HUDEP-2 (cell line): Measurements from ENCODE around the gene PRDM5.
"Not testable (repeated sequence)": the region's sequence is repeated elsewhere in the genome, so short reads cannot be mapped to it uniquely, and the experiment has no call there.

ENCODE experiments used
- DNase-seq, 76 experiments: peaks; one replicate each; lab custom pipeline; 2025; ENCODE audit not compliant: unreplicated experiment in 76 of 76; lab: John Stamatoyannopoulos, UW

Gene PRDM5

DNA sequence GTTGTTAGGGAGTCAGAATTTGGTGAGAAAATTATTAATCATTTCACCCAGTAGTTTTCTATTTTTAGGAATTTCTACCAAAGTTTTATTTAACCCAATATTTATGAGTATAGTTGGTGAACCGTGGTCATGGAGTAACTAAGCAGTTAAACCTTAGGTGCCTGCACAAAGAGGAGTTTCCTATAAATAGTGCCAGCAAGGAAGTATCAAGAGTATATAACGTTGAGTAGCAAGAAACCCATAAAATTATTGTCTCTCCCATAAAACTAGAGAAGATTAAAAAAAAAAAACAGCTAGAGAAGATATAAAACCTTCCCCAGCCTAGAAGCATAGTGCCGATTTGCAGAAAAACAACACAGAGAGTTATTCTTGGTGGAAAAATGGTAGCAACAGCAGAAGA lies 158.9 kb downstream of the PRDM5 start:
- no peak for DNase-seq

DNA sequence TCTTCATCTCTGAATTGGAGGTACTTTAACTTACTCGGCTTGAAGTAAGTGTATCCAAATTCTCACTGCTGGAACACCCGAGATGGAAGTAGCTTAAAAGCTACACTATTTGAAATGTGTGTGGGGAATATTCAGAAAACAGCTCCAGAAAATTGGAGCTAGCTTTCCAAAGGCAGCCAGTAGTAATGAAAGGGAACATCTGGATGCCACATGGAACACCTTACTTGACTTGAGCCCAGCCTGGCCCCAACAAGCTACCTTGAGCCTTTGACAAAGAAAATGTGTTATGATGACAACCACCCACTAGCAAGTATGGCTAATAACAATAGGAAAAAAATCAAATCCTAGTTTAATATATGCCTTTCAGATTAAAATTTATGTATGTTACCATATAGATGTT lies 161.5 kb downstream of the PRDM5 start:
- DNase-seq = no peak

DNA sequence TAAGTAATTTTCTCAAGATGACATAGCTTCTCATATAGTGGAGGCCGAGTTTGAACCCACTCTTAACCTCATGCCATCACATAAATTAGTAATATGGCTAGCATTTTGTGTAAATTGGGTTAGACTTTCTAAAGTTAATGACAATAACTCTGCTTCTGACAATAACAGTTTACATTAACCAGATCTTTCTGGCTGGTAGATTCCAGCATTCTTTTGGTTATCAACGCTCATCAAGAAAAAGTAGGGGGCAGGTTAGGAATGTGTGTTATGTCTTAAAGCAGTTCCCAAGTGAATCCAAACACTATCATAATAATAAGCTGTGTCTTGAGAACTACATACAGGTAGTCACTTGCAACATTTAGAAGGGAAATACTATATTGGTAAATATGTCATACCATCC lies 162.5 kb downstream of the PRDM5 start:
- DNase-seq = no peak

DNA sequence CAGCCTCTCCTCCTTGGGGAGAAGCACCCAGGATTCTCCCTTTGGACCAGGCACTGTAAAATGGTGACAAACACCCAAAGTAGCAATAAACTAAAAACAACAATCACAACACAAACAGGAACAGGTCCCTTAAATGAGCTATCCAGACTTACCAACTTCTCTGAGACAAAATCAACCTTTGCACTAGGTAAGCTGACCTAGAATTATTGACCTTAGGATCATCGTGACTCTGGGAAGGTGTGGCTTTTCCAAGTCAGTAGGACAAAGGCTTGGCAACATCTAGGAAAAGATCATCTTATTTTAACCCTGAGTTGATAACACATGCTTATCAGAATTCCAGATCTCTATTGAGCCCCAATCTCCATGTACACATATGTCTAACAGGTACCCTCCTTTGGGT lies 166.7 kb downstream of the PRDM5 start:
- no peak for DNase-seq

DNA sequence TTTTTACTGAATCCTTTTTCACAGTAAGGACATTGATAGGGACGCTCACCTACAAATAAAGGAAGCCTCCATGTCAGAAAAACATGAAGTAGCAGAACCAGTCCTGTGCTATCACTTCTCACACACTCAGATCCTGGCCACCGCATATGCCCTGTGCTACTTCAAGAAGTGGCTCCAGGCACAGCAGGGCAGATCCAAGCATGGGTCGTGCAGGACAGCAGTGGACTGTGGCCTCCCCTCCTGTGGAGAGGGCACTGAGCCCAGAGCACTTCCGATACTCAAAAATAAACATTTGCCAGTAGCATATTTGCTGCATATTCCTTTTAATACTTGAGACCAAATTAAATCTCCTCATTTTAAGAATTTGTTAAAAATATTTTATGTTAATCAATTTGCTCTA lies 167.9 kb downstream of the PRDM5 start:
- DNase-seq = no peak

DNA sequence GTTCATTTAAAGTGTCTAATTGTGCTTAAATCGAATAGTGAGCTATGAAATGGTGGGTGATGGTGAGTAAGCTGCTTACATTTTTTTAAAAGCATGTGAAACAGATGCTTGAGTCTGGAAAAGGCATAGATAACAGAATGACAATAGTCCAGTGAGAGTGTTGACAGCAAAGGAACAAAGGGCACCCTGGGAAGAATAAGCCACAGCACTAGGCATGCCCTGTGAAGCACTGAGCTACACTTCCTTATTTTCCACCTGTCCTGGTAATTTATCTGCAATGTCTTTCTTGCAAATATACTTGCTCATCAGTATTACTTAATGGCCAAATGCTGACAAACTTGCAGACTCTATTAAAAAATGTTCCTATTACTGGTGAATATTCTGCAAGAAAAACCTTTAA lies 168.7 kb downstream of the PRDM5 start:
- DNase-seq = no peak

DNA sequence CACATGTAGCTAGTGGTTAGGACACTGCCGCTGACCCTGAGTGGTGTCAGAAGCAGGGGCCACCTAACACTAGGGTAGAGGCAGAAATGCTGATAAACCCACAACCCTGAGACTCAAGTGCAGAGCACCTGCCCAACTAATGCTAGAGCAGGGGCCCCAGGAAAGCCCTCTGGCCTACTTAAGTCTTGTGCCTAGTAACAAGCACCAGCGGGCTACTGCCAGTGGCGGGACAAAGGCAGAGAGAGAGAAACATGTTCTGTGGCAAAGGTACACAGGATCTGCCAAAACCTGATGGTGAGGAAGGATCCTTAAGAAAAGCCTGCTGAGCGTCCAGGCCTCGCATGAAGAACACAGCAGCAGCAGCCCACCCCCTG lies 172.4 kb downstream of the PRDM5 start:
- DNase-seq = no peak

DNA sequence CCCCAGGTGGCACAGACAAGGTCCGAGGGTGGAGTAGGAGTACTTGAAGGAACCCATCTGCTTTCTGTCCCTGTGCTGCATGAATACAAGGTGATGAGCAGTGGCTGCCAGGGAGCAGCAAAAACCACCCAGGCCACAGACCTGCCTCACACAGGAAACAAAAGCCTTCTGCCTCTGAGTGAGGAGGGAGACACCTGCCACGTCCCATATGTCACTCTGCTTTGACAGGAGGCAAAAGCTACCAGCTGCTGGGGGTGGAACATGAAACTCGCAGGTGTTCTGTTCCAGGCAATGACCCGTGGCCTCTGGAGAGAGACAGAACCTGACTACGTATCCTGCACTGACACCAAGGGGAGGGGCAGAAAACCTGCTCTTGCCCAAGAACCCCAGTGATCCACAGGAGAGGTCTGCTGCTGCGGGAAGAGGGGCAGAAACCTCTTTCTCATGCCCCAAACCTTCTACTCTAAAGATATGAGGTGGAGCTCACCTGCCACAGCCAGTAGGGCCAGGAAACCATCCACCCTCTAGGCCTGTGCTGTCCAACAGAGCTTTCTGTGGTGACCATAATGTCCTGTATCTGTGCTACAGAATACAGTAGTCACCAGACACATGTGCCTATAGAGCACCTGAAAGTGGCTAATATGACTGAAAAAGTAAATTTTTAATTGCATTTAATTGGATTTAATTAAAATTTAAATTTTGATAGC lies 172.9 kb downstream of the PRDM5 start:
- DNase-seq = no peak

DNA sequence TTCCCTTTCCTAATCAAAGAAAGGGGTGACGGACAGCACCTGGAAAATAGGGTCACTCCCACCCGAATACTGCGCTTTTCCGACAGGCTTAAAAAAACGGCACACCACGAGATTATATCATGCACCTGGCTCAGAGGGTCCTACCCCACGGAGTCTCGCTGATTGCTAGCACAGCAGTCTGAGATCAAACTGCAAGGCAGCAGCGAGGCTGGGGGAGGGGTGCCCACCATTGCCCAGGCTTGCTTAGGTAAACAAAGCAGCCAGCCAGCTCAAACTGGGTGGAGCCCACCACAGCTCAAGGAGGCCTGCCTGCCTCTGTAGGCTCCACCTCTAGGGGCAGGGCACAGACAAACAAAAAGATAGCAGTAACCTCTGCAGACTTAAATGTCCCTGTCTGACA lies 180.9 kb downstream of the PRDM5 start:
- not testable (repeated sequence) for DNase-seq

DNA sequence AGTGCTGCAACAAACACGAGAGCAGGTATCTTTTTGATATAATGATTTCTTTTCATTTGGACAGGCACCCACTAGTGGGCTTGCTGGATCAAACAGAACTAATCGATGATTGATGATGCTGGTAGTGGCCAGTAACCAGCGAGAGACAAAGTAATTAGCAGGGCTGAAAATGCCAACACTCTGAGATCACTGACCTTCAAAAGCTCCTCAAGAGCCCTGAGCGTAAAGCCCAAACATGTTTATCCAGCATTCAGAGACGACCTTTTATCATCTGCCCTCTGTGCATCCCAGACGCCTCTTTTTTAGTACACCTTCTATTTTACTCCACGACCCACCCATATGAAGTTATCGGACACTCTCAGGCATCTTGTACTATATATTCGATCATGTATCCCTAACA lies 186.2 kb downstream of the PRDM5 start:
- no peak for DNase-seq

DNA sequence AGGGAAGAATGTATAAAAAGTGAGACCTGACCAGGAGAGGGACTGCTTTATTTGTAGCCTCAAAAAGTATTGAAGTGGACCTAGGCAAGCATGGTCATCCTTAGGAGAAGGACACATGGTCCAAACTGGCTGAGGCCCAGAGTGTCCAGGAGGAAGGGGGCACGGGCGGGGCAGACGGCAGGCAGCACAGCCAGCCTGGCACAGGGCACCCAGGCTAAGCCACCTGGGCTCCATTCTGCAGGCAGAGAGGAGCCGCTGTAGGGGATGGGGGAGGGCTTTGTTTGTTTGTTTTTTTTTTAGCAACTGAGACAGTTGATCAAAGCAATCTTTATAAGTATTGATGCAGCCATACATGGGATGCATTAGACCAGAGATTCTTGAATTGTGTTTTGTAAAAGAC lies 188.6 kb downstream of the PRDM5 start:
- no peak for DNase-seq

DNA sequence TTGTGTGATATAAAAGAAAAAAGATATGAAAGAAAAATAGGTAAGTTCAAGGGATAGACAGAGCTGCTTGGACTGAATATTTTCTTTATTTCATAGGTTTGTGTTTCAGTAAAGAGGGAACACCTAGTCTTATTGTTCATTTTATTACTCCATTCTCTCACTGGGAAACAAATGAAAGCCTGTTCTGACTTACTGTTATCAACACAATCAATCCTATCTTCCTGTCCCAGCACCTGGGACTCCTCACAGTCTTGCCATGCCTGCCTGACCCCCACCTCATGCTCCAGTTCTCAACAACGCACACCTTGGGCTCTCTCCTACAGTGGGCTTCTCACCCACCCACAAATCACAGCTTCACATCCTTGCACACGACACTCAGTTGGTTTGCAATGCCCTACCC lies 189.5 kb downstream of the PRDM5 start:
- DNase-seq = no peak

DNA sequence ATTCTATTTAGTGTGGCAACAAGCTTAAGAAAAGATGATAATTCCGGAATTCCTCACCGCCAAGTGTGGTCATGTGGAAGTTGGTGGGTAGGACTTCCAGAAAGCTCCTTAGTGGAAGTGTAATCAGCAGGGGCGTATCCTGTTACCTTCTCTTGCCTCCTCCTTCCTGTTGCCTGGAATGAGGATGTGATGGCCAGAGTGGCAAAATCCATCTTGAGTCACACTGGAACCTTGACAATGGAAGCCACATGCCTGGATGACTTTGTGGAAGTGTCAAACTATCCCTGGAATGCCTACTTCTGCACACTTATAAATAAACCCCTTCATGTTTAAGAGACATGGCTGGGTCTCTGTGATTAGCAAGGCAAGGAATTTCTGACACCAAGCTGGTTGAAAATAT lies 191.0 kb downstream of the PRDM5 start:
- no peak for DNase-seq

DNA sequence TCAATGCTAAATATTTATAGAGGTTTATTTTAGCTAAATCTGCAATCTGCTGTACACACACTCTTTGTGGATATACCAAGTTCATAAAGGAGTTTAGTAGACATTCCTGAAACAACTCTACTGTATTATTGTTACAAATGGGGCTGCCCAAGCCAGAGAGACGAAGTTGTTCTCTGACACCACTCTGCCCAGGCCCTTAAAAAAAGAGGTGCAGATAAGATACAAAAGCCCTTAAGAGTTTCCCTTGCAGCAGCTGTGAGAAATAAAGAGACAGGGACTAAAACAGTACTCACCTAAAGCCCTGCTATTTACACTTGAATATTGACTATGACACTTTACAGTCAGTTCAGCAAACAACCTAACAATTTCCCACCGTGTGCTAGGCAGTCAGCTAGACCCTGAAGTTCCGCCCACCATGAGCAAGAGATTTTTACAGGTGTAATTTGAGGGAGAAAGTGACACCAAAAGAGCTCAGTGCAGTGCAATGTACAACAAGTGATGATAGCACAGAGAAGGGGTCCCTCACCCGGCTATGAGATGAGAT lies 191.7 kb downstream of the PRDM5 start:
- DNase-seq = no peak

DNA sequence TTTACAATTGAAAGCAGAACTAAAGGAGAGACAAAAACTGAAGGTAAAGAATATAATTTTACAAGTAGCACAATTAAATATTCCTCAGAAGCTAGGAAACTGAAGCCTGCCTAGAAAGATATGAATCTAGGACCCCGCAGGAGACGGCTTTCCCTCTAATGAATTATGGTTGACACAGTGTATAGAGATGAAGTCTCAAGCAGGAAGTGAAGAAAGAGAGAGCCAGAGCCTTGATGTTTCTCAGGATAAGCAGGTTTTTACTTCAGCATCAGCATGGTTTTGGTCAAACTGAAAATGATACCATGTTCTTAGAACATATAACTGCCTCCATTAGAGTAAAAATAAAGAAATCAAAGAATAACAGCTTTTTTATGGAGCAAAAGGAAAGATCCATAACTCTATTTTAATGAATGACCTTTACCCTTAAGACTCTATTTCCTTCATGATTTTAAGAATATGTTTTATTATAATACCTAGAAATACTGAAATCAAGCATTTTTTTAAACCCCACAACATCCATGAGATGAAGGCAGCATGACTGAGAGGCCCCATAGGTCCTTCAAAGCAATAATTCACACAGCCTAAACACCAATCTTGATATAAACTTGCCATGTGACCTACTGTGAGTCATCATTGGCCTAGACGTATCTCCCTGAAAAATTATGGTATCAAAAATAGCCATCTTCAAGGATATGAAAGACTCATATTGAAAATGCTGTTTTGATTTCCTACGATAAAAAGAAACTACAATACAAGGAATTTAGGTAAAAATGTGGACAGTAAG lies 193.4 kb downstream of the PRDM5 start:
- no peak for DNase-seq

DNA sequence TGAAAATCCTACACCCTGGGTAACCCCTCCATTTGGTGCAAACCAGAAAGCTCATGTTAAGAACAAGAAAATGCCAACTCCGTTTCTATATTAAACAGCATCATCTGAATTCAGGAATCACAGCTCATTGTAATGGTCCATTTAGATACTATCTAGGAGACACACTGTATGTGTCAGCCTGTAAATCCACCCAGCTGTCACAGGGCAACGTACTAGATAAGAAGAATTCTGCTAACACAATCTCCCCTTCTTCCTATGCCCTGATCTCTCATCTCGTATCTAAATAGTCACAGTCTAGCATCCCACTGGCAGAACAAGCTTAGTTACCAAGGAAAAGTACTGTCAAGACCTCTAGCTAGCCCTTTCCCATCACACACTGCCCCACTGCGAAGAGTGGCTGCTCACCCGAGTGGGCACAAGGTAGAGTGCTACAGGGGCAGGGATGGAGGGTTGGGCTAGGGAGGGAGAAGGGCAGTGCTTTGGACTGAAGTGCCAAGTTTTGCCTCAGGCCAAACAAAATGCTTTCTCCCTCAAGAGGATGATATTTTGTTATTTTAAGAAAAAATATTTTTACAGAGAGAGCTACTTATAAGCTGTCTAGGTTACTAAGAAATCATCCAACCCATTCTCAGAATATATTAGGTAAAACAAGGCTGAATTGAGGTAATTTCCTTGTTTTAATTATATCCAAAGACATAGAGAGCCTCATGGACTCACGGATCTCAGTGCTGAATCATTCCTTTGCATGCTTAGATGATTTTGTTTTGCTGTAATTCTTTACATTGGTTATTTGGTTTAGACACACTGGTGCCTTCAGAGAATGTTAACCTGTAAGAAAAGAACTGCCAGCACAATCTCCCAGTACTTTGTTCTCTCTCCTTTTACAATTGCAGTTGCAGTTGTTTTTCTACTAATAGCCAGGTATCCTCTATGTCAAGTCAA lies 196.6 kb downstream of the PRDM5 start:
- no peak for DNase-seq

DNA sequence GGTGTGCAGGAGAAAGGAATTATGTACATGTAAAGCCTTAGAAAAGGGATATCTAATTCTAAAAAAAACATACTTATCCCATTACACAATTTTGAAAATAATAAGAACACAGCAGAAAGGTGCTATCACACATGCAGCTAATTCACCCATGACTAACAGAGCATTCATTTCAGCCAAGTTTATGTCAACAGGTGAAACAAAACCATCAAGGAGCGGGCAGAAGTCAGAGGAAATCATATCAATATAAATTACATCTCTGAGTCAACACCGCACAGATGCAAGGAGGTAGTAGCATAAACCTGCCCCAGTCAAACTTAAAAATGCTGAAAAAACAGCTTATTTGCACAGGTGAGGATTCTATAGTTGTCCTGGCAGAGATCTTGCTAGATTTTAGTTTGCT lies 197.9 kb downstream of the PRDM5 start:
- DNase-seq = no peak

DNA sequence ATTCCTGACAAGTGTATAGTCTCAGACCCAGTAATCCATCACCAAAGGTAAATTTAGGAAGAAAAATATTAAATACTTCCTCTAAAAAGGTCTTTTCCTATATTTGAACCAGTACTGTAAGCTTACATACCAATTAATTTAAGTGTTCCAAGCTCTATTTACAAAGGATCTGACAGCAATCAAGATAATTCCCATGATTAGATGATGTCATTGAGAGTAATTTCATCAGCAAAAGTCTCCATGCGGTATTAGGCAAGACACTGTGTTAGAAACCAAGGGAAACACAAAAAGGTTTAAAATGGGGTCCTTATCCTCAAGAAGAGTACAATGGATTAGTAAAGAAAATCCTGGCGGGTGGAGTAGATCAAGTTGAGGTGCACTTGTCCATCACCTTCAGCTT lies 198.5 kb downstream of the PRDM5 start:
- DNase-seq = no peak

DNA sequence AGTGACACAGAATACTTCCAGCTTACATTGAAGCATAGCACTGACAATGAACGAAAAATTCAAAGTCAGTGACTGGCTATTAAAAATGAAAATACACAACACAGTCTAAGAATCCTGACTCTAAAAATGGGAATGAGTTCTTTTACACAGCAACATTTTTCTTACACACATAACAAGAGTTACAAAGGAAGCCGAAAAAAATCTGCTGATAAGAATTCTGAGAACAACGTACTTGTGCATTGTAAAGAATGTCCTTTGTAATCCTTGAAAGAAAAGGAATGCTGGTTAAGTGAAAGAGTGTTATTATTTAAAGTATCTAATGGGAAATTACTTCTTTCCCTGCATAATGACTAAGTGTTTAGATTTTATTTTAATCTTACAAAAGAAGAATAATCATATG lies 199.4 kb downstream of the PRDM5 start:
- DNase-seq = no peak

DNA sequence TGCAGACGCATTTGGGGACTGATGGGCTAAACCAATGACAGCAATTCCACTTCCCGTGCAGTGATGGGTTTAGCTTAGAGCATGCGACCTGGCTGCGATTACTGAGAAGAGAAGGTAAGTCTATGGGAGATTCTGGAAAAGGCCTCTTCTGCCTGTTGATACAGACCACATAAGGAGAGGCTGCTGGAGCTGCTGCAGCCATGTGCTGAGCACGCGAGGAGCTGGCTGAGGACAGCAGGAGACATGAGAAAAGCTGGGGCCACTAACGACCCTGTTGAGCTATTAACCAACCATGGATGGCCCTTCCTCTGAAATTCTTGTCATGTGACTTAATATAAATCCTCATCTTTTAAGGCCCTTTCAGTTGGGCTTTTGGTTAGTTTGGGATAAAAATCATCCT lies 199.9 kb downstream of the PRDM5 start:
- DNase-seq = no peak

DNA sequence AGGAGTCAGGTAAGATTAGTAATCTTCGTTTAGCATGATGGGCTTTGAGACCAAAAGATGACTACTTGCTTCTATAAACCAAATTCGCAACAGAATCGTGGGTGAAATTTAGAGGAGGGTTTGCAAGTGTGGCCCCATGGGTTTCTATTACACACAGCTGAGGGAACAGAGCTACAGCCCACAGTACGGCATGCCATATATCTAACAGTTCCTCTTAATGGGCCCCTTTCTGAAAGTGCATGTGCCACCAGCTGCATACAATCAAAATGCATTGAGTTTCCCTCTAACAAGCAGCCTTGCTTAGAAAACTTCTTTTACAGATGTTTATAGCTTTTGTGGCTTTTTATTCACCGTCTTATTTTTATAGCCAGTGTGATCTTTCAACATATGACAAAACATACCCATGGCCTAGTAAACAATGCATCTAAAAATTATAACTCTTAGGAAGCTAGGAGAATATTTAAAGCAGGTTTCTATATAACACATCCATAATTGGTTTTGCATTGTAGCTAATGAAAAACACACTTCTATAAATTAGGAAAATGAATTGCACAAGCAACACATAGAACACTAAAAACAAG lies 202.1 kb downstream of the PRDM5 start:
- DNase-seq = no peak
